AG09319 (cell line): ENCODE results near the gene CPVL.

ENCODE experiments used
- DNase-seq: peaks from one replicate; pipeline ENCODE4 v3.0.0-alpha.2; 2010; ENCODE audit warnings: low read depth; ENCODE audit errors: extremely low read depth
- TF ChIP-seq, protein P1 (sequence below): IDR thresholded peaks from 2 replicates; pipeline ENCODE4 v1.5.1; 2011; ENCODE audit warnings: low read depth, mild to moderate bottlenecking, inconsistent platforms, low read length, moderate library complexity

The CPVL gene

DNA sequence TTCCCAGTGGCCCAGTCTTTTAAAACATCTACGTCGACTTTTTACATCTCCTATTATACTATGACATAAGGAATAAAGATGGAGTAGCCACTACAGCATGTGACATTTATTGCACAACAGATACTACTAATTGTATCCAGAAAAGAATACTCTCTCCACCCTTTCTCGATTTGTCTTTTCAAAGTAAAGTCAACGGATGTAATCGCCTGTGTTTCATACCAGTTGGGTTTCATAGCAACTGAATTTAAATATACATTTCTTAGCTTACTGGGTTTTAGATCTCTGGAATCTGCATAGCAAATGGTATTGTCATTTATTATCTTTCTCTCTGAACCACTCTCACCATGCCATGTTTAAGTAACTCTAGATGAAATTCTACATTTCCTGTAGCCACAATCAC is 101.8 kb downstream of the CPVL start:
- TF ChIP-seq, protein P1, sequence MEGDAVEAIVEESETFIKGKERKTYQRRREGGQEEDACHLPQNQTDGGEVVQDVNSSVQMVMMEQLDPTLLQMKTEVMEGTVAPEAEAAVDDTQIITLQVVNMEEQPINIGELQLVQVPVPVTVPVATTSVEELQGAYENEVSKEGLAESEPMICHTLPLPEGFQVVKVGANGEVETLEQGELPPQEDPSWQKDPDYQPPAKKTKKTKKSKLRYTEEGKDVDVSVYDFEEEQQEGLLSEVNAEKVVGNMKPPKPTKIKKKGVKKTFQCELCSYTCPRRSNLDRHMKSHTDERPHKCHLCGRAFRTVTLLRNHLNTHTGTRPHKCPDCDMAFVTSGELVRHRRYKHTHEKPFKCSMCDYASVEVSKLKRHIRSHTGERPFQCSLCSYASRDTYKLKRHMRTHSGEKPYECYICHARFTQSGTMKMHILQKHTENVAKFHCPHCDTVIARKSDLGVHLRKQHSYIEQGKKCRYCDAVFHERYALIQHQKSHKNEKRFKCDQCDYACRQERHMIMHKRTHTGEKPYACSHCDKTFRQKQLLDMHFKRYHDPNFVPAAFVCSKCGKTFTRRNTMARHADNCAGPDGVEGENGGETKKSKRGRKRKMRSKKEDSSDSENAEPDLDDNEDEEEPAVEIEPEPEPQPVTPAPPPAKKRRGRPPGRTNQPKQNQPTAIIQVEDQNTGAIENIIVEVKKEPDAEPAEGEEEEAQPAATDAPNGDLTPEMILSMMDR, result no peak

DNA sequence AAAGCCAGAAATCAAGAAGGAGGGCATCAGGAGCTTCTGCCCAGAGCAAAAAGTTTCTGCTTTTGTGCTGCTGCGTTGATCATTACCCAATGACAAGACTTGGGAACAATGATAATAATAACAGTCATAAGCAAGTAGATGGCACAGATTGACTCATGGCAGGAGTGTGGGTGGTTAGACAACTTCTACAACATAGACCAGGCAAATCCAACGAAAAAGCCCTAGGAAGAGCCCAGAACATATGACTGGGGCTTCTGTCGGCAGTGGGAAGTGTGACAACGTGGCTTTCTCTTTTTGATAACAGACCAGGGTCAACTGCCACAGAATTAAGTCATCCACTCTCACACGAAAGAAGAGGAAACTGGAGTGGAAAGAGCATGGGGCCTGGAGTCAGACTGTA is 102.8 kb downstream of the CPVL start:
- no peak for DNase-seq
- TF ChIP-seq, protein P1, result no peak

More for the DNA sequence above, 101.8 kb downstream of the CPVL start:
- DNase-seq, result peak; percentile 1

GRCh38 chr7:29042824-29043231 is 103.5 kb downstream of the CPVL start:
- DNase-seq, result no peak
- TF ChIP-seq, protein P1, result no peak

GRCh38 chr7:29041991-29042390 is 104.3 kb downstream of the CPVL start:
- DNase-seq, result no peak
- TF ChIP-seq, protein P1, result no peak

DNA sequence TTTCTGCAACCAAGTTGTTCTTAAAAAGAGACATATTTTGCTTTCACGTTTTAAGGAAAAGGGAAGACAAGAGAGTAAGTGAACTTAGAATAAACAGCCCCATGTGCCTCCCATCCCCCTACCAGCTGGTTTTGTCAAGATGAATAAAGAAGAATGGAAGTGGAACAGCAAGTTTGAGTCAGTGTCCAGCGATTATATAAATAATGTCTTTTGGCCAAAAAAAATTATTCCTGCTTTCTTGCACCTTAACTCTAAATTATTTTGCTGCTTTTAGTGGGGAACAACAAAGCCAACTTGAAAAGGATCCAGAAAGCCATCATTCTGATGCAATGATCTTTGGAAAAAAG is 105.8 kb downstream of the CPVL start:
- DNase-seq, result no peak
- TF ChIP-seq, protein P1, result no peak

DNA sequence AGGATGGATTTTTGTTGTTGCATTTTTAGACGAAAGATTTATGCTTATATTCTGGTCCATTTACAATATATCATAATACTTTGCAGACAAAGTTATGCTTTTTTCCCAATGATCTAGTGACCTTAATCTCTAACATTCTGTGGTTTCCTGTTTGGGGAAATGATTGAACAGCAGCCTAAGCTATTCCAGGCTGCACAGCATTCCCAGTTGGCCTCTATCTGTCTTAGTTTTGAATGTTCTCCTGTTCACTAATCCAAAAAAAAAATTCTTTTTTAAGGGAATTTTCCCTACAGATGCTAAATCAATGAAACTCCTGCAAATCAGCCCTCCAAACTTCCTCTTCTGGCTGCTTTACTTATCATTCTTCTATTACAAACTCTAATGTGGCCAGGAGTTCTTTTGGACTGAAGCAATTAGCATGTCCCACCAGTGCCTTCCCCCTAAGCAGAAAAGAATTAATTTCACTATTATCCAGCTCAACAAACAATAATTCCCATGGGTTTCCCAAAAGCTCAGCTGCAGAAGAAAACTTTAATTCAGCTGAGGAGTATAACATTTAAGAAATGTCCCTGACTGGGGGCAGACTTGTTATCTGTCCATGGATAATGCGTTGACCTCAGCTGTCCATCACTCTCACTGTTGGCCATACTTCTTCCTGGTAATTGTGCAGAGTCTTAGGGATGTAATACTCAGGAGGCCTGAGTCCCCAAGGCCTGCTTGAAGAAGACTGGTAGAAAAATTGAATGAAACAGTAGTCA is 106.3 kb downstream of the CPVL start:
- TF ChIP-seq, protein P1, result no peak
- no peak for DNase-seq

- TF ChIP-seq, protein P1, result no peak
- no peak for DNase-seq
Measured at GRCh38 chr7:29038463-29038862, 107.9 kb downstream of the CPVL start.
